K562 (cell line): Measurements from ENCODE around the gene TBC1D2. TPM values are rescaled to one million over a fixed set of nuclear protein-coding genes. Genes with fewer than 3 reads are reported as not detected.

Experiments used
- ATAC-seq: fragments of 200-7000 bp; cut with Tn5 transposase; 3 replicates; pipeline ENCODE4 v1.9.1; 2020; ENCODE audit warnings: moderate library complexity
- BruUV-seq: library from RNA; stranded (reverse); fragments of 400-500 nt; replicated peaks from 2 replicates; lab custom pipeline; 2021; lab: Mats Ljungman, UMichigan
- CTCF ChIA-PET: fragments of 300-600 bp; formaldehyde crosslinking; extraction: SDS; loops from one replicate; lab custom pipeline; 2021; ENCODE audit warnings: low intra/inter-chr PET ratio; lab: Yijun Ruan, JAX
- POLR2A ChIA-PET: fragments of 300-600, 350-650 bp; sonication (Branson Sonifier 250); formaldehyde crosslinking; extraction: SDS; loops from one replicate; lab custom pipeline; 2021; ENCODE audit warnings: antibody characterized with exemption, inconsistent platforms; lab: Yijun Ruan, JAX
- DNase-seq, 4 experiments: peaks; one replicate each; pipeline versions ENCODE4 v3.0.0 to v3.0.0-alpha.2; 2011 to 2018; ENCODE audit warnings: low spot score in 3 of 4, mixed read lengths in 3 of 4; ENCODE audit errors: extremely low read depth in 1 of 4
- FAIRE-seq: peaks from 2 replicates; lab custom pipeline; 2011; peaks lifted over from hg19 to GRCh38; lab: Jason Lieb, UNC
- H2AFZ ChIP-seq: 2 replicates; pipeline ENCODE4 v1.6.0; 2011; ENCODE audit warnings: low read depth, low read length, control low read depth, inconsistent platforms
- H3K27ac ChIP-seq: fragments of 200-600 bp; 3 replicates; pipeline ENCODE4 v1.8.0; 2011; ENCODE audit warnings: low read depth, mild to moderate bottlenecking, control low read depth, inconsistent platforms, low read length, moderate library complexity, mixed read lengths; ENCODE audit errors: extremely low read depth
- H3K27me3 ChIP-seq, 2 experiments: fragments of 300-600 bp in 1 of 2; 2 replicates in 1 of 2; 3 replicates in 1 of 2; pipeline versions ENCODE4 v1.6.0 to v1.8.0; 2011; ENCODE audit warnings: inconsistent platforms in 2 of 2, low read length in 2 of 2, mild to moderate bottlenecking in 1 of 2, mixed read lengths in 1 of 2, moderate library complexity in 1 of 2; ENCODE audit not compliant: control insufficient read depth in 2 of 2, insufficient read depth in 2 of 2
- H3K36me3 ChIP-seq: fragments of 300-600 bp; 3 replicates; pipeline ENCODE4 v1.8.0; 2011; ENCODE audit warnings: mild to moderate bottlenecking, low read length, inconsistent platforms; ENCODE audit not compliant: control insufficient read depth, insufficient read depth
- H3K4me1 ChIP-seq, 2 experiments: fragments of 200-600 bp in 1 of 2; replicated peaks in 1 of 2; 2 replicates in 1 of 2; 3 replicates in 1 of 2; pipeline versions ENCODE4 v1.5.1 to v1.8.0; 2011; ENCODE audit warnings: inconsistent platforms in 2 of 2, low read length in 2 of 2, mild to moderate bottlenecking in 1 of 2, mixed read lengths in 1 of 2, moderate library complexity in 1 of 2; ENCODE audit not compliant: control insufficient read depth in 2 of 2, insufficient read depth in 2 of 2
- H3K4me2 ChIP-seq: 2 replicates; pipeline ENCODE4 v1.6.1; 2011; ENCODE audit warnings: low read length, control low read depth, inconsistent platforms, mixed read lengths; ENCODE audit not compliant: insufficient read depth
- H3K4me3 ChIP-seq: fragments of 200-600 bp; sonication (generic), shearing (Covaris generic); 2 replicates; pipeline ENCODE4 v1.5.1; 2016; ENCODE audit warnings: control low read depth, inconsistent platforms
- H3K79me2 ChIP-seq: fragments of 200-600 bp; 3 replicates; pipeline ENCODE4 v1.8.0; 2011; ENCODE audit warnings: low read length, inconsistent platforms; ENCODE audit not compliant: control insufficient read depth, insufficient read depth
- H3K9ac ChIP-seq, 2 experiments: 2 replicates each; pipeline versions ENCODE4 v1.6.0 to v1.6.1; 2011; ENCODE audit warnings: low read depth in 2 of 2, low read length in 2 of 2, control low read depth in 1 of 2, inconsistent platforms in 1 of 2, mild to moderate bottlenecking in 1 of 2, mixed read lengths in 1 of 2; ENCODE audit not compliant: insufficient read depth in 1 of 2
- H3K9me1 ChIP-seq: one replicate; pipeline ENCODE4 v1.6.0; 2011; ENCODE audit warnings: inconsistent platforms, mild to moderate bottlenecking, low read length, moderate library complexity; ENCODE audit not compliant: control insufficient read depth, insufficient read depth
- H3K9me3 ChIP-seq: replicated peaks from 2 replicates; pipeline ENCODE4 v1.5.1; 2011; ENCODE audit warnings: low read depth, low read length, inconsistent platforms; ENCODE audit not compliant: control insufficient read depth, insufficient read depth
- H4K20me1 ChIP-seq: replicated peaks from 2 replicates; pipeline ENCODE4 v1.6.1; 2011; ENCODE audit warnings: low read length, inconsistent platforms, mixed read lengths; ENCODE audit not compliant: control insufficient read depth, insufficient read depth
- ATF4 ChIP-seq: fragments of 450-650 bp; formaldehyde crosslinking; IDR thresholded peaks from 2 replicates; pipeline ENCODE4 v1.4.0; 2022; ENCODE audit warnings: mild to moderate bottlenecking, moderate library complexity
- CBFA2T3 ChIP-seq: fragments of 450-650 bp; IDR thresholded peaks from 2 replicates; pipeline ENCODE4 v1.6.1; 2017
- CCAR2 ChIP-seq: fragments of 200-400 bp; formaldehyde crosslinking; IDR thresholded peaks from 2 replicates; pipeline ENCODE4 v1.6.1; 2017; ENCODE audit warnings: mild to moderate bottlenecking, low read depth, low read length
- HEY1 ChIP-seq: fragments of 250-450 bp; sonication (Bioruptor Pico); IDR thresholded peaks from 2 replicates; pipeline ENCODE4 v1.5.0; 2020; ENCODE audit warnings: mild to moderate bottlenecking, moderate library complexity, borderline replicate concordance
- IFI16 ChIP-seq: fragments of 250-450 bp; sonication (Bioruptor Pico); IDR thresholded peaks from 2 replicates; pipeline ENCODE4 v2.1.2; 2022; ENCODE audit warnings: mild to moderate bottlenecking, inconsistent platforms
- KLF13 ChIP-seq: fragments of 450-650 bp; IDR thresholded peaks from 2 replicates; pipeline ENCODE4 v1.6.1; 2016; ENCODE audit warnings: missing genetic modification characterization, low read depth, mild to moderate bottlenecking, missing compliant biosample characterization, moderate library complexity, borderline replicate concordance
- MTA1 ChIP-seq: fragments of 450-650 bp; IDR thresholded peaks from 2 replicates; pipeline ENCODE4 v1.6.1; 2017; ENCODE audit warnings: borderline replicate concordance
- PTTG1 ChIP-seq: fragments of 450-650 bp; IDR thresholded peaks from 2 replicates; pipeline ENCODE4 v1.6.1; 2016; ENCODE audit warnings: low read depth, mild to moderate bottlenecking, missing genetic modification characterization, missing compliant biosample characterization
- SMAD4 ChIP-seq: fragments of 250-450 bp; sonication (Bioruptor Pico); conservative IDR thresholded peaks from 2 replicates; pipeline ENCODE4 v1.8.0; 2021; ENCODE audit warnings: inconsistent platforms, mild to moderate bottlenecking, moderate library complexity
- SMARCB1 ChIP-seq: IDR thresholded peaks from 2 replicates; pipeline ENCODE4 v1.6.1; 2011; ENCODE audit warnings: improper control_type of control experiment, low read depth; ENCODE audit not compliant: insufficient read length
- TCFL5 ChIP-seq: fragments of 250-450 bp; sonication (Bioruptor Pico); conservative IDR thresholded peaks from 2 replicates; pipeline ENCODE4 v1.6.1; 2021; ENCODE audit warnings: mild to moderate bottlenecking, moderate library complexity, matching md5 sums
- ZNF24 ChIP-seq: fragments of 450-650 bp; IDR thresholded peaks from 2 replicates; pipeline ENCODE4 v1.6.1; 2016
- ZNF282 ChIP-seq: sonication (generic); formaldehyde crosslinking; IDR thresholded peaks from 2 replicates; pipeline ENCODE4 v1.8.1; 2023; ENCODE audit warnings: missing genetic modification reagents
- ZNF586 ChIP-seq: fragments of 450-650 bp; formaldehyde crosslinking; conservative IDR thresholded peaks from 2 replicates; pipeline ENCODE4 v1.4.0; 2020; ENCODE audit warnings: mild to moderate bottlenecking, moderate library complexity
- in situ Hi-C: fragments of 300-500 bp; cut with MboI; formaldehyde crosslinking; loops from 4 replicates; pipeline ENCODE4 v1.15.0; 2018; ENCODE audit warnings: inconsistent platforms, mixed read lengths
- intact Hi-C: fragments of 100-400 bp; cut with micrococcal nuclease; formaldehyde crosslinking; loops from 2 replicates; pipeline ENCODE4 v1.14.2; 2022
- polyA plus RNA-seq, 8 experiments: library from polyadenylated mRNA; depleted of rRNA in 4 of 8; stranded (reverse) in 5 of 8; unstranded in 3 of 8; fragments of >200 nt; fragmentation: Nextera tagmentation in 2 of 8; fragmentation: Illumina TruSeq in 1 of 8; extraction: Ambion mirVana in 2 of 8; extraction: Trizol in 1 of 8; gene quantifications; 2 replicates each; pipeline versions ENCODE4 v1.2.1 to v1.2.3, GENCODE V29; 2011 to 2014; ENCODE audit warnings: inconsistent platforms in 1 of 8, missing spikeins in 1 of 8
- total RNA-seq, 7 experiments: library from RNA; depleted of rRNA in 6 of 7; stranded (reverse); fragments of >200 nt in 6 of 7; fragmentation: Illumina TruSeq in 2 of 7; extraction: Trizol in 2 of 7; gene quantifications; 2 replicates each; pipeline versions ENCODE4 v1.2.1 to v1.2.3, GENCODE V29; 2011 to 2021; ENCODE audit warnings: low replicate concordance in 1 of 7
- TF ChIP-seq, protein P1 (sequence below), 2 experiments: IDR thresholded peaks; 2 replicates each; pipeline ENCODE4 v1.6.1; 2011; ENCODE audit warnings: borderline replicate concordance in 1 of 2, control low read depth in 1 of 2, low read depth in 1 of 2, low read length in 1 of 2, mild to moderate bottlenecking in 1 of 2, mixed read lengths in 1 of 2, moderate library complexity in 1 of 2; ENCODE audit not compliant: insufficient read depth in 1 of 2, insufficient read length in 1 of 2, poor library complexity in 1 of 2, severe bottlenecking in 1 of 2; ENCODE audit errors: extremely low read depth in 1 of 2
- TF ChIP-seq, protein P2 (sequence below): sonication (generic); IDR thresholded peaks from 2 replicates; pipeline ENCODE4 v1.6.1; 2016
- TF ChIP-seq, protein P3 (sequence below), 2 experiments: fragments of 450-650 bp; IDR thresholded peaks; 2 replicates each; pipeline ENCODE4 v1.6.1; 2016

The TBC1D2 gene
- total and polyA plus RNA-seq, 9 of the 15 experiments (the other 6 are each of a cell fraction or from before 2014, with no cell fraction given): 0.10 to 7.0 (median 2.5) TPM

- TF ChIP-seq, protein P1, sequence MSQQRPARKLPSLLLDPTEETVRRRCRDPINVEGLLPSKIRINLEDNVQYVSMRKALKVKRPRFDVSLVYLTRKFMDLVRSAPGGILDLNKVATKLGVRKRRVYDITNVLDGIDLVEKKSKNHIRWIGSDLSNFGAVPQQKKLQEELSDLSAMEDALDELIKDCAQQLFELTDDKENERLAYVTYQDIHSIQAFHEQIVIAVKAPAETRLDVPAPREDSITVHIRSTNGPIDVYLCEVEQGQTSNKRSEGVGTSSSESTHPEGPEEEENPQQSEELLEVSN (IDR thresholded peaks at IDR 0.05; ENCODE audit: borderline replicate concordance in 1 of 2, extremely low read depth in 1 of 2, insufficient read depth in 1 of 2, insufficient read length in 1 of 2, low read depth in 1 of 2, low read length in 1 of 2, poor library complexity in 1 of 2, severe bottlenecking in 1 of 2): no peak
- TF ChIP-seq IFI16 (CRISPR knock-in tag): no peak
- TF ChIP-seq TCFL5 (CRISPR knock-in tag): no peak
- TF ChIP-seq CBFA2T3: no peak
- no peak for TF ChIP-seq MTA1
- TF ChIP-seq, protein P2, sequence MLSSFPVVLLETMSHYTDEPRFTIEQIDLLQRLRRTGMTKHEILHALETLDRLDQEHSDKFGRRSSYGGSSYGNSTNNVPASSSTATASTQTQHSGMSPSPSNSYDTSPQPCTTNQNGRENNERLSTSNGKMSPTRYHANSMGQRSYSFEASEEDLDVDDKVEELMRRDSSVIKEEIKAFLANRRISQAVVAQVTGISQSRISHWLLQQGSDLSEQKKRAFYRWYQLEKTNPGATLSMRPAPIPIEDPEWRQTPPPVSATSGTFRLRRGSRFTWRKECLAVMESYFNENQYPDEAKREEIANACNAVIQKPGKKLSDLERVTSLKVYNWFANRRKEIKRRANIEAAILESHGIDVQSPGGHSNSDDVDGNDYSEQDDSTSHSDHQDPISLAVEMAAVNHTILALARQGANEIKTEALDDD: no peak
These were observed 100.8 kb downstream of the TBC1D2 start (continued) for GRCh38 chr9:98154678-98155077.

- POLR2A ChIA-PET: no interaction called here
- Histone ChIP-seq H3K9me3 (no peaks in the 10 kb centered on the region), H3K27ac (no peak overlapping the region), H3K9ac (no peak overlapping the region), H2AFZ (no peak overlapping the region), H4K20me1 (no peaks in the 10 kb centered on the region), H3K4me3 (no peak overlapping the region), H3K27me3 (no peaks in the 10 kb centered on the region), H3K4me2 (no peak overlapping the region), H3K36me3 (peaks cover 39% of the 10 kb centered on the region), H3K9me1 (no peaks in the 10 kb centered on the region), H3K4me1 (0 out of 5 replicates have a peak, but pooled peaks cover 0 to 2% of the 10 kb centered on the region in 2 experiments), H3K79me2 (no peaks in the 10 kb centered on the region)
- in situ Hi-C loops (no loop called here), intact Hi-C loops (no loop called here)
- BruUV-seq: no TSS peak
- ATAC-seq (no peak), FAIRE-seq (no peak), DNase-seq (no peak)
- CTCF ChIA-PET: no interaction called here
- TF ChIP-seq SMAD4 (CRISPR knock-in tag): no peak
- TF ChIP-seq ZNF586 (CRISPR knock-in tag): no peak
- no peak for TF ChIP-seq ZNF24
- no peak for TF ChIP-seq ZNF282
- TF ChIP-seq PTTG1: no peak
- no peak for TF ChIP-seq ATF4
- no peak for TF ChIP-seq CCAR2
- no peak for TF ChIP-seq HEY1 (CRISPR knock-in tag)
- no peak for TF ChIP-seq KLF13 (tag)
- TF ChIP-seq, protein P3, sequence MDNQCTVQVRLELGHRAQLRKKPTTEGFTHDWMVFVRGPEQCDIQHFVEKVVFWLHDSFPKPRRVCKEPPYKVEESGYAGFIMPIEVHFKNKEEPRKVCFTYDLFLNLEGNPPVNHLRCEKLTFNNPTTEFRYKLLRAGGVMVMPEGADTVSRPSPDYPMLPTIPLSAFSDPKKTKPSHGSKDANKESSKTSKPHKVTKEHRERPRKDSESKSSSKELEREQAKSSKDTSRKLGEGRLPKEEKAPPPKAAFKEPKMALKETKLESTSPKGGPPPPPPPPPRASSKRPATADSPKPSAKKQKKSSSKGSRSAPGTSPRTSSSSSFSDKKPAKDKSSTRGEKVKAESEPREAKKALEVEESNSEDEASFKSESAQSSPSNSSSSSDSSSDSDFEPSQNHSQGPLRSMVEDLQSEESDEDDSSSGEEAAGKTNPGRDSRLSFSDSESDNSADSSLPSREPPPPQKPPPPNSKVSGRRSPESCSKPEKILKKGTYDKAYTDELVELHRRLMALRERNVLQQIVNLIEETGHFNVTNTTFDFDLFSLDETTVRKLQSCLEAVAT (IDR thresholded peaks at IDR 0.05): no peak
- TF ChIP-seq SMARCB1: no peak
These were observed 102.9 kb downstream of the TBC1D2 start for GRCh38 chr9:98152526-98152925.
